Adrenal gland (tissue), 12 donors: ENCODE results near the gene SYT7. TPM values are rescaled to one million over a fixed set of nuclear protein-coding genes. Genes with fewer than 3 reads are reported as not detected.

Experiments
- DNase-seq, 7 donors: peaks; one replicate each; pipeline ENCODE4 v3.0.0-alpha.2; 2019 to 2020
- H3K27ac ChIP-seq, 5 donors: fragments of 200-600 bp; sonication (generic) in 4 of 5; 1 replicate in 3 of 5; 2 replicates in 2 of 5; pipeline versions ENCODE4 v1.5.1 to v1.8.0; 2016 to 2020; ENCODE audit warnings: mild to moderate bottlenecking in 1 of 5
- H3K27me3 ChIP-seq: fragments of 200-600 bp; 2 replicates; pipeline ENCODE4 v1.8.0; 2021
- H3K36me3 ChIP-seq, 2 donors: fragments of 200-600 bp; replicated peaks in 1 of 2; 1 replicate in 1 of 2; 2 replicates in 1 of 2; pipeline versions ENCODE4 v1.5.1 to v1.8.0; 2018 to 2022
- H3K4me1 ChIP-seq, 2 donors: fragments of 200-600 bp; replicated peaks in 1 of 2; 1 replicate in 1 of 2; 2 replicates in 1 of 2; pipeline versions ENCODE4 v1.5.1 to v1.8.0; 2018 to 2021
- H3K4me3 ChIP-seq, 4 donors: fragments of 200-600 bp; sonication (generic) in 3 of 4; one replicate each; pipeline ENCODE4 v1.5.1; 2016 to 2018
- H3K9me3 ChIP-seq, 3 donors: fragments of 200-600 bp; sonication (generic) in 1 of 3; replicated peaks in 1 of 3; 1 replicate in 2 of 3; 2 replicates in 1 of 3; pipeline versions ENCODE4 v1.5.1 to v1.8.0; 2016 to 2021
- POLR2A ChIP-seq, 2 donors: fragments of 450-650 bp; IDR thresholded peaks; one replicate each; pipeline ENCODE4 v1.6.1; 2017; ENCODE audit warnings: antibody characterized with exemption in 2 of 2, mild to moderate bottlenecking in 2 of 2, moderate library complexity in 1 of 2
- WGBS, 4 donors: extraction: QIAGEN DNeasy Blood & Tissue Kit in 2 of 4; methylation state at CpG; one replicate each; pipeline versions ENCODE4 v1.1.5 to v1.1.7; 2013 to 2017; 5-methylcytosine and 5-hydroxymethylcytosine counted together
- intact Hi-C, 2 donors: fragments of 100-400 bp; cut with DNase I; formaldehyde crosslinking; loops; one replicate each; pipeline versions ENCODE4 v1.14.1 to v1.15.0; 2022 to 2023
- polyA plus RNA-seq, 3 donors: library from polyadenylated mRNA; stranded (reverse); fragments of 200-250 nt in 2 of 3; fragments of 350-450 nt in 1 of 3; fragmentation: Illumina TruSeq in 1 of 3; extraction: RNeasy Lipid Tissue Mini Kit (QIAGEN cat#74804) in 1 of 3; gene quantifications; one replicate each; pipeline ENCODE4 v1.2.3, GENCODE V29; 2013 to 2014
- total RNA-seq, 9 donors: library from RNA; depleted of rRNA in 4 of 9; stranded (reverse); fragments of >200 nt in 4 of 9; fragments of 120-200 nt in 1 of 9; fragmentation: NEBNext Ultra II Directional in 1 of 9; extraction: Animal tissue kit (Norgen Biotek cat#: 25700) in 1 of 9; gene quantifications; one replicate each; pipeline versions ENCODE4 v1.1.0 to v1.2.4, GENCODE V29; 2013 to 2023
- TF ChIP-seq, protein P1 (sequence below), 6 experiments: fragments of 450-650 bp in 4 of 6; fragments of 200-600 bp in 2 of 6; sonication (generic) in 1 of 6; IDR thresholded peaks; 1 replicate in 5 of 6; 2 replicates in 1 of 6; pipeline versions ENCODE4 v1.5.1 to v1.8.0; 2016 to 2021; ENCODE audit warnings: antibody characterized with exemption in 6 of 6, mild to moderate bottlenecking in 2 of 6, moderate library complexity in 1 of 6
- donor health status: healthy with polysubstance abuse.
- donor health status: Bipolar disorder and iron deficiency.
- donor health status: DM: yes; HTN: yes; CAD: no.
- donor health status: DM: no; HTN: no; CAD: no.
- donor health status: DM: no; HTN: no; CAD: no.
- donor health status: DM: yes; HTN: yes; CAD: no.

The SYT7 gene
- total and polyA plus RNA-seq, 12 donors = 0.09 to 6.8 (median 1.3) TPM; not detected in 1

DNA sequence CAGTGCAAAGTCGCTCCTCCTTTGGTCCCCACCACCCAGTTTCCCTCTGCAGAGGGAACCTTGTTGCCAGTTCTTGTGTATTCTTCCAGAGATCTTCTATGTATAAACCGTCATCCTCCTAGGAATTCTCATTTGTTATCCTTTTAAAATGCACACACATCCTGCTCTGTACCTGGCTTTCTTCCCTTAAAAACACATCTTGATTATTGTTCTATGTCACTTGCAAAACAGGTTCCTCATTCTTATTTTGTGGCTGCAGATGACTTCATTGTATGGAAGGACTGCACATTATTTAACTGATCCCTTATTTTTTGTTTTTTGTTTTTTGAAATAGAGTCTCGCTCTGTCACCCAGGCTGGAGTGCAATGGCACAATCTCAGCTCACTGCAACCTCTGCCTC lies 26.6 kb upstream of the SYT7 start:
- Histone ChIP-seq H3K27ac (no peak overlapping the region), H3K27me3 (no peaks in the 10 kb centered on the region), H3K36me3 (no peaks in the 10 kb centered on the region), H3K4me1 (peaks cover 0 to 5% of the 10 kb centered on the region in 2 donors), H3K4me3 (no peak overlapping the region), H3K9me3 (no peaks in the 10 kb centered on the region)
- TF ChIP-seq, protein P1, sequence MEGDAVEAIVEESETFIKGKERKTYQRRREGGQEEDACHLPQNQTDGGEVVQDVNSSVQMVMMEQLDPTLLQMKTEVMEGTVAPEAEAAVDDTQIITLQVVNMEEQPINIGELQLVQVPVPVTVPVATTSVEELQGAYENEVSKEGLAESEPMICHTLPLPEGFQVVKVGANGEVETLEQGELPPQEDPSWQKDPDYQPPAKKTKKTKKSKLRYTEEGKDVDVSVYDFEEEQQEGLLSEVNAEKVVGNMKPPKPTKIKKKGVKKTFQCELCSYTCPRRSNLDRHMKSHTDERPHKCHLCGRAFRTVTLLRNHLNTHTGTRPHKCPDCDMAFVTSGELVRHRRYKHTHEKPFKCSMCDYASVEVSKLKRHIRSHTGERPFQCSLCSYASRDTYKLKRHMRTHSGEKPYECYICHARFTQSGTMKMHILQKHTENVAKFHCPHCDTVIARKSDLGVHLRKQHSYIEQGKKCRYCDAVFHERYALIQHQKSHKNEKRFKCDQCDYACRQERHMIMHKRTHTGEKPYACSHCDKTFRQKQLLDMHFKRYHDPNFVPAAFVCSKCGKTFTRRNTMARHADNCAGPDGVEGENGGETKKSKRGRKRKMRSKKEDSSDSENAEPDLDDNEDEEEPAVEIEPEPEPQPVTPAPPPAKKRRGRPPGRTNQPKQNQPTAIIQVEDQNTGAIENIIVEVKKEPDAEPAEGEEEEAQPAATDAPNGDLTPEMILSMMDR (IDR thresholded peaks at IDR 0.05) = no peak
- TF ChIP-seq POLR2A (IDR thresholded peaks at IDR 0.05) = no peak
- DNase-seq = no peak
- intact Hi-C loops = no loop called here
- 69 to 74% (median 73%) methylated on average over 3 of the region's 3 CpGs for WGBS, 4 donors

DNA sequence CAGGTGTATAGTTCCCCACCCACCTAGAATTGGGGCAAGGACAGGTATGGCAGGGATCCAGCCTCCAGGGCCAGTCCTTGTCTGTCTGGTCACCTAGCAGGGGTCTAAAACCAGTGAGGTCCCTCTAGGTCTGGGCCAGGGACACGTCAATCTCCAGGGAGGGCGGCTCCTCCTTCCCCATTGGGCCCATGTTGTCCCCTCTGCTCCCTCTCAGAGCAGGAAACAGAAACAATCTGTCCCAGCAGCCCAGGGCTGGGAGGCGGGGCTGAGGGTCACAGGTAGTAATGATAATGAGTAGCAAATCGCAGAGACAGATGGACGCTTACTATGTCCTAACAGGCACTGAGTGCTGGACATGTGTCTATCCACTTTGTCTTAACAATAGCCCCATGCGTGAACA lies 22.8 kb upstream of the SYT7 start:
- 72 to 94% (median 76%) methylated on average over 4 to 6 of the region's 6 CpGs for WGBS, 4 donors
- H3K9me3 ChIP-seq = no peaks in the 10 kb centered on the region
- intact Hi-C loops = no loop called here
- H3K27ac ChIP-seq = no peak overlapping the region
- DNase-seq = no peak
- no peaks in the 10 kb centered on the region for H3K27me3 ChIP-seq
- TF ChIP-seq, protein P1 (IDR thresholded peaks at IDR 0.05) = no peak
- no peak for TF ChIP-seq POLR2A (IDR thresholded peaks at IDR 0.05)
- H3K4me1 ChIP-seq = peaks cover 0 to 5% of the 10 kb centered on the region in 2 donors
- H3K36me3 ChIP-seq = no peaks in the 10 kb centered on the region
- no peak overlapping the region for H3K4me3 ChIP-seq

DNA sequence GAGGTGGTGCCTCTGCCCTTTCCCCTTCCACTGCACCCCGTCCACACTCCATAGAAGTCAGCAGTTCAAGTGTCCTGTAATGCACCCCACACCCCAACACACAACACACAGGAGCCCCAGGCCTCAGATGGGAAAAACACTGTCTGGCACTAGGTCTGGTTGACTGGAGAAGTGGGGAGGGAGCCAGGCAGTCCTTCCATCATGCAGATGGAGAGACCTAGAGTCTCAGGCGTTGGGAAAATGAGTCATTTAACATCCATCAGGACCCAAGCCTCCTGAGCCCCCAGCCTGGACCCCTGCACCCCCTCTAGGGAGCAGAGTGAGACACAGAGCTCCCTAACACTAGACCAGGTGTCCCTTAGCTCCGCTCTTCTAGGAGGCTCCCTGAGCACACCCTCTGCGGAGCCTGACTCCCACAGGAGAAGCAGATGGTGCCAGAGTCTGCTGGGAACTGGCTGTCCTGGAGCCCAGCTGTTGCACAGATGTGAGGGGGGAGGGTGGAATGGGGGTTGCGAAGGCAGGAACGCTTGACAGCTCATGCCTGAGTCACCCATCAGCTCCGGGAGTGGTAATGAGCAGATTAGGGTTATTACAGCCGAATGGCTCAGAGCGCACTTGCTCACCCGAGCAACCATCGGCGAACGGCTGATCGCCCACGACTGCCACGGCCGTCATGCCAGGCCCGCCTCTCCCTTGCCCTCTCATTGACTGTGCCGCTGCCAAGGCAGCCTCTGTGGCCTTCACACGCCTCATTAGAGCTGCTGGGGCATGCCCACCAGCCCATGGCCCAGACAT lies 22.1 kb upstream of the SYT7 start:
- H3K4me3 ChIP-seq = no peak overlapping the region
- peak in 5 of 7 donors; percentile 39 to 85 (median 67) for DNase-seq
- WGBS, 4 donors = 51 to 70% (median 56%) methylated on average over 14 to 20 of the region's 20 CpGs
- intact Hi-C loops = no loop called here
- TF ChIP-seq, protein P1 (IDR thresholded peaks at IDR 0.05) = no peak
- no peak for TF ChIP-seq POLR2A (IDR thresholded peaks at IDR 0.05)
- H3K27me3 ChIP-seq = no peaks in the 10 kb centered on the region
- no peaks in the 10 kb centered on the region for H3K9me3 ChIP-seq
- H3K27ac ChIP-seq = no peak overlapping the region
- H3K36me3 ChIP-seq = no peaks in the 10 kb centered on the region
- peaks cover 0 to 5% of the 10 kb centered on the region in 2 donors for H3K4me1 ChIP-seq

DNA sequence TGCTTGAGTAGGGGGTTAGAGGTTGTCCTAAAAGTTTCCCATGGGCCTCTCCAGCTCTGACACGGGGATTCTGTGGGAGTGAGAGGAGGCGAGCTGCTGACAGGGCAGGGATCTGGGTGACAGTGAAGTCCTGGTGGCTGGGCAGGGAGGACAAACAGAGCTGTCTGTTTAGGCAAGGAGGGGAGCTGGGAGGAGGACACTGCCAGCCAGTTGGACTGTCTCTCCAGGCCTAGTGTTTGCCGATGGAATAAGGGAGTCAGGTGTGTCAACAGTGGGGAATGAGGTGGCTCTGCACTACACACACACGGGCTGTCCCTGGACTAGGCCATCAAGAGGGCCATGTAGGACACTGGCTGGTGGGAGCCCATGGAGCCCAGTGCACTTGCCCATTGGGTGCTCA lies 20.6 kb upstream of the SYT7 start:
- intact Hi-C loops = no loop called here
- Histone ChIP-seq H3K27me3 (no peaks in the 10 kb centered on the region), H3K9me3 (no peaks in the 10 kb centered on the region), H3K27ac (no peak overlapping the region), H3K4me3 (no peak overlapping the region), H3K4me1 (peaks cover 0 to 5% of the 10 kb centered on the region in 2 donors), H3K36me3 (no peaks in the 10 kb centered on the region)
- DNase-seq = no peak
- 85 to 92% (median 87%) methylated on average over 4 of the region's 4 CpGs for WGBS, 4 donors
- TF ChIP-seq, protein P1 (IDR thresholded peaks at IDR 0.05) = no peak
- no peak for TF ChIP-seq POLR2A (IDR thresholded peaks at IDR 0.05)
